Putamen (tissue), 1 donor: ENCODE measurements around the gene SNX14.

ENCODE experiments used
- DNase-seq: peaks from one replicate; pipeline ENCODE4 v3.0.0-alpha.2; 2016; ENCODE audit warnings: low spot score

The SNX14 gene

GRCh38 chr6:85464722-85465150 is 128.9 kb downstream of the SNX14 start:
- DNase-seq = no peak

- no peak for DNase-seq
These were observed 129.4 kb downstream of the SNX14 start for GRCh38 chr6:85464260-85464644.

- DNase-seq = no peak
These were observed 129.9 kb downstream of the SNX14 start for GRCh38 chr6:85463621-85464259.

GRCh38 chr6:85462673-85463072 is 131.0 kb downstream of the SNX14 start:
- DNase-seq = no peak

- no peak for DNase-seq
These were observed 131.9 kb downstream of the SNX14 start for GRCh38 chr6:85461798-85462170.

- no peak for DNase-seq
These were observed 132.5 kb downstream of the SNX14 start for GRCh38 chr6:85460921-85461797.

GRCh38 chr6:85460154-85460920 is 133.3 kb downstream of the SNX14 start:
- no peak for DNase-seq

- DNase-seq = no peak
These were observed 134.3 kb downstream of the SNX14 start for GRCh38 chr6:85459224-85459901.

GRCh38 chr6:85458782-85459181 is 134.9 kb downstream of the SNX14 start:
- DNase-seq = no peak

- DNase-seq = no peak
These were observed 135.5 kb downstream of the SNX14 start for GRCh38 chr6:85458184-85458583.

GRCh38 chr6:85456782-85457181 is 136.9 kb downstream of the SNX14 start:
- no peak for DNase-seq
